G401.6 (cell line): Measurements from ENCODE around the gene TRABD2B.

Source experiments
- FAIRE-seq: peaks from 2 replicates; lab custom pipeline; 2012; peaks lifted over from hg19 to GRCh38; lab: Jason Lieb, UNC

The TRABD2B gene

DNA sequence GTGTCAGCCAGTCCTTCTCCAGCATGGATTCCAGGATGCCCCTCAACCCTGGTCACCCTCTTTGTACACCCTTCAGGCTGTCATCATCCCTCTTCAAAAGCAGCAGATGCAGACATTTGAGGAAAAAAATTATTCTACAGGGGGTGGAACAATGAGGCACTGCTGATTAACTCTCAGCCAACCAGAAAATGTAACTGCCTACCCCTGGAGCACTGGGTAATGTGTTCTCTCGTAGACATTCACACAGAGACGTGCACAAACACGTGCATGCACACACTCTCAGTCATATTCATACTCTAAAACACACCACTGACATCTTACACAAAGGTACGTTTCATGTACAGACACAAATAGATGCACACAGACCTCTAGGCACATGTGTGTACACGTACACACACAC lies 175.4 kb downstream of the TRABD2B start:
- no peak for FAIRE-seq

DNA sequence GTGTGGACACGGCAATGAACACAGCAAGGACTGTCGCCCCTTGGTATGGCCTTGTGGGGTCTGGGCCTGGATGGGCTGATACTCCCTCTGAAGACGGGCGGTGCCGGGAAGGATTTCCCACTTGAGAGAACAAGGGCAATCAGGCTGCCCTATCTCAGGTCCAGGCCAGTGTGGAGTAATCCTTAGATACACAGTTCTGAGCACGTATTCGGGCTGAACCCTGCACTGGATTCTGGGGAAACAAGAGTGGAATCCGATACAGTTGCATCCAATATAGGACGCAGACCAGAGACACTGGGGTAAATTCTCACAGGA lies 177.7 kb downstream of the TRABD2B start:
- no peak for FAIRE-seq

DNA sequence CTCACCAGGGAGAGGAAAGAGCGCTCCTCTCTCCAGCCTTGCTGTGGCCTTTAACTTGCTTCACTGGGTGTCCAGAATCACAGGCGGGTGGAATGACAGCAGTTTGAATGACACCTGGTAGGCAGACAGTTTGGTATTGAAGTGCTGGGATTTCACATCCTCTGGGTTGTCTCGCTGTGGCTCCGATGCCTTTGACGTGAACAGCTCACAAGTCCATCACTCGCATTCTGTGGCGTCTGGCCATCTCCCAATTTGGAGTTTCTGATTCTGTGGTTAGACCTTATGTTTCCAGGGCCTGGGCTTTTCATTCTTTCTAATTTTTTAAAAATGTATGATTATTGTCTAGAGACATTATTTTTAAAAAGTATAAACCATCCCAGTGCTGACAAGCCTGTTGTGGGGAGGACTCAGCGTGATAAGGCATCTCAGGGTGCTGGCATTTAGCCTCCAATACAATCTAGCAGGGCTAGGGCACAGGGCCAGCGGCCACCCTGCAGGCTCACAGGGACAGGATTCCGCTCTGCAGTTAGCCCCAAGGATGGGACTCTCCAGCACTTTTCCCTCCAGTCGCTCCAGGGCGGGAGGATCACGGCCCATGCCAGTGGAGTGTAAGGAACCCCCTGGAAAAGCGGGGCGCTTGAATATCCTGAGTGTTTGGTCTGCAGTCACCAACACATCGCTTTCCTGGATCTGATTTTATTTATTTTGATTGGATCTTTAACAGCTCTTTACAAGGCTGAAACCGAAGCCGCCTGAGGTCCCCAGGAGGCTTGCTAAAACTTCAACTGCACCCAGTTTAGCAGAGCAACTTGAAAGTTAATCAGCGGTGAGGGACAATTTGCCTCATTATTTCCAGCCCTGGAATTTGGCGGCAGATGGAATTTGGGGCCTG lies 178.3 kb downstream of the TRABD2B start:
- FAIRE-seq: no peak

DNA sequence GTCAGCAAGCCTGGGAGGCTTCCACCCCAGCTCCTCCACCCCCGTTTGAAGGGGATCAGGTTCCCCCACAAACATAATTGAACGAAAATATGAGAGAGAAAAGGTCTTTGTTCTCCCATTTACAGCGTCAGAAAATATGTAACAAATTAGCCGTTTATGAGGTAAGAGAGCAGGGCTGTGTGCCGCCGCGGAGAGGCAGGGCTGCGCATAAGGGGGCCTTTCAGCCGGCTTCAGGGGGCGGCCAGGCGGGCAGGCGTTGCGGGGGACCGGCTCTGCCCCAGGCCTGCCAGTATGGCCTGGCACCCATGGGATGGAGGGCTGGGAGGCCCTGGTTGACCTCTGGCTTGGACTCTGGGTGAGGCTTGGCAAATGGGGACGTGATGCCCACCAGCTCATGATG lies 179.3 kb downstream of the TRABD2B start:
- no peak for FAIRE-seq

DNA sequence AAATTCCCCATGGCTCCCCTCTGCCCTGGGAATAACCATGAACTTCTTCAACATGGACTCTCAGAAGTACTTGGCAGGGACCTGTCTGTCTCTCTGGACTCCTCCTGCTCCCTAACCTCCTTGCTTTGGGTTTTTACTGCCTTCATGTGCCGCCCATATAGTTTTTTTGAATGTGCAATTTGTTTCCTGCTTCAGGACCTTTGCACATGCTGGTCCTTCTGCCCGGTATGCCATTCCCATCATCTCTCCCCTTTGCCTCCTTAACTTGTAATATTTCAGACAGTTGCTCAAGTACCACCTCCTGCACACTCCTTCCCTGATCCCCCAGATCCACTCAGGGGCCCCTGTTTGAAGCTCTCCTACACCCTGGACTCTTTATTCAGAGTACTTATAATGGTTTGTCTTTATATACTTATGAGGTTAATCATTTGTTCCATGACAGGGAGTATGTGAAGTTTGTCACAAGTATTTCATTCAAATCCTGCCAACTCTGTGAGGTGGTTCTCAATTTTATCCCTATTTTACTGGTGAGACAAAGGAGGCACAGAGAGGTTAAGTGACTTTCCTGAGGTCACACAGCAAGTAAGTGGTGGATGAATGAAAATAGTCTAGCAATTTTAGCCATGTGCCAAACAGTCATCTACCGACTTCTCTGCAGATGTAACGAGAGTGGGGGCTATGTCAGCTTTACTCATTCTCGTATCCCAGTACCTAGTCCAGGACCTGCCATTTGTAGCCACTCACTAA lies 180.7 kb downstream of the TRABD2B start:
- FAIRE-seq: no peak

DNA sequence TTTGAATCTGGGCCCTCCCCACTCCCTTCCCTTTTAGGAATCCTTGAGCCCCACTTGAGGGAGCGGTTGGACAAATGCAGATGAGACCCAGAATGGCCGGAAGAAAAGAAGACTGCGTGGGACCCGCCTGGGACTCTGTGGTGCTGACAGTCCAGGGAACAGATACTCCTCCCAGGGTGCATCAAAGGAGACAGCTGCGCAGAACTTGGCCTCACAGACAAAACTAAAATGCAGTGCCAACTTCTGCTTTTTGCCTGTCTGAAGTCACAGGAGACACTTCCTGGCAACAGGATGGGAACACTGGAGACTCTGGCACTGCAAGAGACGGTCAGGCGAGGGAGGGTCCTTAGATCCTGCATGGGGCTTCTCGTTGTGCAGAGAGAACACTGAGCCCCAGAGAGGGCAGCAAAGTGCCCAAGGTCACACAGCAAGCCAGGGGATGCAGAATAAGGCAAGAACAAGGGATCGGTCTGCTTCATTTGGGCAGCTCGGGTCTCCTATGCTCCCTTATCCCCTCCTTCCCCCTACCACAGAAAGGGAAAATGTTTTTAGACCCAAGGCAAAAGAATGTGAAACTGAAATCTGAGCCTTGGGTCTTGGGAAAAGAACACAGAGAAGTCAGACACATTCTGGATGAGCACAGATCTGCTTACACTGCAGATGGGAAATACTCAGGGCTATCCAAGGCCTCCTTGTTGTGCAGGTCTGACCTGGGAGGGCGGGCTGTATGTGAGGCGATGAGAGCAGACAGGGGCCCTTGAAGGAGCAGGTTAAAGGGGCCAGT lies 182.4 kb downstream of the TRABD2B start:
- no peak for FAIRE-seq

DNA sequence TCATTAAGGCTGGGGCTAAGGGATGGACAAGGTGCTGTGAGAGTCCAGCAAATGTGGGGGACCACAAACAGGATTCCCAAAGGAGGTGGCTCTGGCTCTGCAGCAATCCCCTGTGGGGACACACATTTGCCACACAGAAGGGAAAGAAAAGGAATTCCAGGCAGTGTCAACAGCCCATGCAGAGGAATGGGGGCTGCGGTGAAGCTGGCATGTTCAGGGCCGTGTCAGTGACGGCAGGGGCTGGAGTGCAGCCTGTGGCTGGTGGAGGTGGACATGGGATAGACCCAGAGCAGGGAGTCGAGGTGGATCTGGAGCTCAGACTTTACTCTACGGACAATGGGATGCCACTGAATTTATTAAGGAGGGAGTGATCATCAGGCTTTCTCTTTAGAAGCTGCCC lies 183.2 kb downstream of the TRABD2B start:
- no peak for FAIRE-seq

DNA sequence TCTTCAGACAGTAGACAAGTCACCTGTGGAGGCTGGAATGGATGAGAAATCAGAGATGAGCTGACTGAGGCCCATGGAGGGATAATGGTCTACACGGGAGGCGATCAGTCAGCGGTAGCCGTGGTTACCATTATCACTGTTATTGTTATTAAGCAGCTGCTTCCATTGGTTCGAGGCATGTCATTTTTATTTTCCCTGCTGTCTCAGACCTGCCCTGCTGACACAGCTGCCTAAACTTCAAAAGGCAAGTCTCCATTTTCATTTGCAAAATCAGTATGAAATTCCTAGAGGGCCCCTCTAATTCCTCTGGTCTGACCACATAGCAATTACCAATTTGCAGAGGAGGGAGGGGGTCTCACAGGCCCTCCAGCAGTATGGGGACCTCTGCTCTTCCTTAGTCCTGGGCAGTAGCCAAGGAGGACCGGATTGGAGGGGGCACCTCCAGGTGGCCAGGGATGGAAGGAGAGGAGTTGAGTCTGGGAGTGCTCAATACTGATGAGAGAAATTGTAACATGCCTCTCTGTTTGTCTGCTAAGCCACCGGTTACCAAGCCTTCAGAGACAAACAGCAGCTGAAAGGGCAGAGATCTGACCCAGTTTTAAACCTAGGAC lies 184.2 kb downstream of the TRABD2B start:
- FAIRE-seq: no peak

DNA sequence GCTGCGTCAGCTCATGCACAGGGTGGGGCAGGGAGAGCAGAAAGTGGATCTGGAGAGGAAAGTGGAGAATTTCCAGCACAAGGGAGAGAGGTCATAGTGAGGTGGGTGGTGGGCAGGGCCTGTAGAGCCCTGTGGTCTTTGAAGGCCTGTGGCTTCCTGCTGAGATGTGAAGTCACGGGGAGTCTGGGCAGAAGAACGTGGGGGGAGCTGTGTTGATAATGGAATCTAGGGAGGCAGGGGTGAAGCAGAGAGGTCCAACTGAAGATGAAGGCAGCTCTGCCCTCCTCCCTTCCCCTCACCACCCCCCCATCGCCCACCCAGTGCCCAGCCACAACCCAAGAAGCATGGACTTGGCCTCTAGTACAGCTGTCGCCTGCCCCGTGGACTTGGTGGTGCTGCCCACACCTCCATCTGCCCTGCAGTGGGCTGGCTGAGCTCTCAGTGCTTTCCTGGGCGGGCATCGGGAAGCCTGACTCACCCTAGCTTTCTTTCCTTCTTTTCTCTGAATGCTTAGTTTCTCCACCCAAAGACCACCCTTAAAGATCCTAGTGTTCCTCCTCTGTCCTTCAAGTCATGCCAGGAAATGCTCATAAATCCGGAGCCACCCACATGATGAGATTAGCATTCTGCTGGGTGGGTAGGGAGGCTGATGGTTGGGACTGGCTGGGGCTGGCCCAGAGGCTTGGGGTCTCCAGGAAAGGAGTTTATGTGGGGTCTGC lies 186.1 kb downstream of the TRABD2B start:
- FAIRE-seq: no peak

DNA sequence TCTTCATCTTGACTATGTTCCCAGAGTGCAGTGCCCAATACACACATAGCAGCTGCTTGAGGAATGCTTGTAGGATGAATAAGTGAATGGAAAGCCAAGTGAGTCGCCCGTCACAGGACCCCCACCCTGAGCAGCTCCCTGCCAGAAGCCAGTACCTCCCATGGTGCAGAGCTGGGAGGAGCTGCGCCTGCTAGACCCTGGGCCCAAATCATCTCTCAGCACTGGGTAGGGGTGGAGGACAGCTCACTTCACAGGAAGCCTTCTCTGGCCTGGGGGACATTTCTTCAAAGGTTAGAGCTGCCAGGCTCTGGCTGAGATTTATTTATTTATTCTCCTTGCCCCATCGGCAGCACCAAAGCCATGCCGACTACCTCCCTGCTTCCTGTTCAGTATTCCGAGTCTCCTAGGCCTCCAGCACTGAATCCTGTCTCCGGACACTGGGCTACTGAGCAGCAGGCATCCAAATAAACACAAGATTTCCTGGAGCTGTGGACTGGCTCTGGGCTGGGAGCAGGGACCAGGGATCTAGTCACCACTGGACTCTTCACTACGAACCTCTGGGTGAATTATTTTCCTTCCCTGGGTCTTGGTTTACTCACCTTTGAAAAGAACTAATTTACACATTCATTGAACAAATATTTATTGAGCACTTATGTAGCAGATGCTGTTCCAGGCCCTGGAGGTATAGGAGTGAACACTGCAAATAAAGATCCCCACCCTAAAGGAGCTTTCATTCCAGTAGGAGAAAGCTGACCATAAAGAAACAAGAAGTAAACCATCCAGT lies 187.7 kb downstream of the TRABD2B start:
- FAIRE-seq: no peak

DNA sequence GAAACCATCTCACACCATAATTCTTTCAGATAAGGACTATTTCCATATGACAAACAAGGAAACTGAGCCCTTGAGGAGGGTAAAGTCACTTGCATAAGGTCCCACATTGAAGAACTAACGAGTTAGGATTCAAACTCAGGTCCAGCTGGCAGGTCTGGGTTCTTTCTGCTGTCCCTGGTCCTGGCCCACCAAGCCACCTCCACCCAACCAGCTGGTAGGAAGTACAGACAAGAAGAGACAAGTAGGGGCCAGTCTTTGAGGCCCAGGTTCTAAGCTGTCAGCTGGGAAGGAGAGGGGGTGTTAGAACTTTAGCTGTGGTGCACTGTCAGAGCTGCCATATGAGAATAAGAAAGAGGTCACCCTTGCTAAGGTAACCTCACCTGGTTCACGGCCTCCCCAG lies 188.6 kb downstream of the TRABD2B start:
- no peak for FAIRE-seq

DNA sequence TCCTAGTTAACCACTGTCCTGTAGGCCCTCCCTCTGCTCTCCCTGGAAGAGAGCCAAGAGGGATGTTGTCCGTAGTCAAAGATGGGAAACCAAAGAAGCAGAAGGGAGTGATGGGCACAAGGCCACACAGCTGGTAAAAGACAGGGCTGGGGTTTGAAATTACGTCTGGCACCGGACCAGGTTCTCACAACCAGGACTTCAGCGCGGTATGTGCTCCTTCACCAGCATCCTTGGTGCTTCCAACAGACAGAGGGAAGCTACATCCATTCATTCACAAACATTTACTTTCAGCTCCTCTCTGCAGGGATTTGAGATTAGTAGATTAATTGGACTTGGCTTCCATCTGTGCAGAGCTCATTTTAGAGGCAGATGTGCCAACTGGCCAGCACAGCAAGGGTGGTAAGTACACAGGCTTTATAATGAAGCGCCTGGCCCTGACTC lies 191.2 kb downstream of the TRABD2B start:
- FAIRE-seq: no peak

DNA sequence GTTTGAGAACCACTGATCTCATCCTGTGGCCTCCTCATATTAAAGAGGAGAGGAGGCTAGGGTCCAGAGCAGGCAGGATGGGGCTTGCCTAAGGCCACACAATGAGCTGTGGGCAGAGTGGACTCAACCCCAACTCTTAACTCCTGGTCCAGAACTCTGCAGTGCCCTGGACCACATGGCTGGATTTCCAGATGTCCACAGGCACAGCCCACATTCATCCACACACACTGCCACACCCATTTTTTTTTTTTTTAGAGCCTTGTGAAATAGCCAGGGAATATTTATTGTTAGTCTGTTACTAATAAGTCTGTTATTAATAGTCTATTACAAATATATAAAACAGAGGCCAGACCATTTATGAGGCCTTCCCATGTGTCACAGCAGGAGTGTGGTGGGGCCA lies 192.2 kb downstream of the TRABD2B start:
- no peak for FAIRE-seq

DNA sequence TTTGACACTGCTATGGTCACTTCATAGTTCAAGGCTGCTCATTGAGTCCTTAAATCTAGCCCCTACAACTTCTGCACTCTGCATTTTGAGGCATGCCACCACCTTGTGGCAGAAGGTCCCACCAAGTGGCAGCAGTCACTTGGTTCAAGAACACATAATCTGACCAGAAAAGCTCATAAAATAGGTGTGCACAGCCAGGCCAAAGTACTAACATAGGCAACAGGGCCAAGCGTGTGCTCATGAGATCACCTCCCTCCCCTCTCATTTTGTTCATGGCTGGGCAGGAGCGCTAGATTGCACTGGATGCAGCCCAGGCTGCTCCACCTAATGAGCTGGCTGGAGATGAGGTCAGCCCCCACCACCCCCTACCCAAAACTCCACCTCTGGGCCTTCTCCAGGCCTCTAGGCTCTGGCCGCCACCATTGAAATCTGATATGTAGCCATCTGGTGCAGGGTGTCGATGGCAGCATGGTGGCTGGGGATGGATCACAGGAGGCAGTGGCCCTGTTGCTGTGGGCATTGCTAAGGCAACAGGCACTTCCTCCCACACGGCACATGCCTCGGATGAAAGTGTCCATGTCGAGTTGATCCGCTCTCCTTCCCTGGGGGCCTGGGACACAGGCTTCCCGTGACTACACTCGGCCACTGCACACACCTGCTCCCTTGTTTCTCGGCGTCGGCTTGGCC lies 193.2 kb downstream of the TRABD2B start:
- FAIRE-seq: no peak

DNA sequence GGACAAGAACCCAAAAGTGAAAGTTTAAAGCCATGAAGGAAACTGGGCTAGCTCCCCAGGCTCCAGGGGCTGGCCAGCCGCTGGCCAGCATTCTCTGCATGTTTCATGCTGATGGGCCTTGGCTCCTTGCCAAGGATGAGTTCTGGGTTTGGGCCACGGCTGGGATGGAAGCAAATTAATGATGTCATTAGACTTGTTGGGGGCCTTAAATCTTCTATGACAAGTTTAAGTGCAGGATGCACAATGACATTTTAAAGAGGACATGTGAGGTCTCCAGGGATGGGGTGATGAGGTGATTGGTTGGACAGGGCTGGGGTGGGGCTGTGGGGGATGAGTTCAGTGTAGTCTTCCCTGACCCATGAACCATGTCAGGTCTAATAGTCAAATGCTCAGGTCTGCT lies 199.6 kb downstream of the TRABD2B start:
- no peak for FAIRE-seq

DNA sequence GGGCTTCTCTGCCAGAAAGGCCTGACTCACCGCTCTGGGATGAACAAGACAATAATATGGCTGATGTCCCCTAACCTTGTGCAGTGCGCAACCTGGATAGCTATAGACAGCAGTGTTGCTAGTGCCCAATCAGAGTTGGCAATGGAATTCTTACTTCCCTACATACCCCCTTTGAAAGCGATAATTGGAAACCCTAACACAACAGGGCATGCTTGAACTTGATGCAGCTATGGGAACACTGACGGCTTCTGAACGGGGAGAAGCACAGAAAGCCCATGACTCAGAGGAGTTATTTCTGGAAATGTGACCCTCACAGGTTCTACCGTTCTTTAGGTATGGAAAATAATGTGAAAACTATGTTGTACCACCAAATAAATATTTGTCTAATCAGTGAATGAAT lies 200.6 kb downstream of the TRABD2B start:
- no peak for FAIRE-seq

DNA sequence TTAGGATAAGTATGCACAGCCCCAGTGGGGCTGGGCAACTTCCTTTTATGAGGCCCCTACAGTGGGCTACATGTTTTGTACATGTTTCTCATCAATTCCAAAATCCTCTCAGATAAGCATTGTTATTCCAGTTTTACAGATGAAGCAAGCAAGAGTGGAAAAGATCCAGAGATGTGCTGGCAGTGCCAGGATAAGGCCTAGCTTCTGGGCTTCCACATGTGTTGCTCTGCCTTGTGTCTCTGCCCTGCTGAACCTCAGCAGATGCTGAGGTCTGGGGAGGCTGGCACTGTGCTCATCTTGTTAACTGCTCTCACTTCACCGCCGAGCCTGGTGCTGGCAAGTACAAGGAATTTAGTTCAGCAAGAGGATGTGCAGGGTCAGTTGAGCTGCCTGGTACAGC lies 202.1 kb downstream of the TRABD2B start:
- no peak for FAIRE-seq

DNA sequence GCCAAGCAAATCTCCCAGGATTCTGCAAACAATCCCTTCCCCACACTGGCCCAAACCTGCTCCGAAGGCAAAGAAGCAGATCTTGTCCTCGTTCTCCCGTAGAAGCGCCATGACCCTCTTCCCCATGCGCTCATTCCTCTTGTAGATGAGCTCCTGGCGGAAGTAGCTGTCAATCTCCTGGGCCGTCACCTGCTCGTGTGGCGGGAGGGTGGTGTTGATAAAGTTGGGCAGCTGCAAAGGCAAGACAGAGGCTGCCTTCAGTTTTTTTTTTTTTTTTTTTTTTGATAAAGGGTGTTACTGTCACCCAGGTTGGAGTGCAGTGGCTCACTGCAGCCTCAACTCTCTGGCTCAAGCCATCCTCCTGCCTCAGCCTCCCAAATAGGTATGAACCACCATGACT lies 202.7 kb downstream of the TRABD2B start:
- FAIRE-seq: no peak

DNA sequence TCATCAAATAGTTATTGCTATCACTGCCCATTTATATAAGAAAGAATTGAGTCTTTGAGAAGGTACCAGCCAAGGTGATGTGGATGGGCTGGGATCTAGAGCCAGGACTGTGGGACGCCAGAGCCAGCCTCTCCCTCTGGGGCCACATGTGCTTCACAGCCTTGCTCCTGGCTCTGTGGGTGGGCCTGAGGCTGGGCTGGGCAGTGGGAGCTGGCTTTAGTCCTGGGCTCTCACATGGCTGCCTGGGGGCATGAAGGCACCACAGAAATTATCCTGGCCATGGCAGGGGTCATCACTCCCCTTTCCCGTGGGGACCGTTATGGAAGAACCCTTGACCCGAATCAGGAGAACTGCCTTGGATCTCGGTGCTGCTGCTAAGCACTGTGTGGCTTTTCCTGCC lies 203.1 kb downstream of the TRABD2B start:
- FAIRE-seq: no peak

DNA sequence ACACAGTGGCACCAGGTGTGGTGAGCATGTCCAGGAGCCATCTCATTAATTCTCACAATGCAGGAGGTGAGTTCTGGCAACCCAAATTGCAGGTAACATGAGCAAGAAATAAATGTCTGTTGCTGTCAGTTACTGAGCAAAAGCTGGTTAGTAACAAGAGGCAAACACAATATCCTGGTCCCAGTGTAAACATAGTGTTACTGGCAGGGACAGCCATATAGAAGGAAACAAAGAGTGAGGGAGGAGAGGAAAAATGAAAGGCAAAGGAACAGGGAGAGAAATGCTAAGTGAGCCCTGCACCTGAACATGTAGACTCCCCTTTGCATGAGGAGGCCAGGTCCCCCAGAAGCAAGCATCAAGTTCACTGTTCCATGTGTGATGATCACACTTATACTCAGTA lies 203.6 kb downstream of the TRABD2B start:
- FAIRE-seq: no peak

DNA sequence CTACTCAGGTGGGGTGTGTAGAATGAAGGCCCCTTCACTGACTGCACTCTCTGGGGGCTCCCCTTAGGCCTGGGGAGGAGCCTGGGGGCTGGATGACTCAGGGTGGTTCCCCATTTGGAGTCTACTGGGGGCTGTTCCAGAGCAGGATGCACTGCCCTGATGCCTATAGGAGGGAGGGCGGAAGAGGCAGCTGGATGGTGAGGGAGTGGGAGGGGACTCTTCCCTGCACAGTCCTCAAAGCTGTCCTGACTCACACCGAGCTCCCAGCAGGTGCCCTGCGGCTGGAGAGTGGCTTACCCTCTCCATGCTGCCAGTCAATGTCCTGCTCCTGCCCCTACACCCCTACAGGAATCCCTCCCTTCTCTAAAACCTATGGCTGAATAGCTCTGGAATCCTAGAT lies 204.4 kb downstream of the TRABD2B start:
- FAIRE-seq: no peak
